Panc1 (cell line): Measurements from ENCODE around the gene PPP1R26. TPM values are rescaled to one million over a fixed set of nuclear protein-coding genes. Genes with fewer than 3 reads are reported as not detected.
A peak's percentile ranks its signal among the peaks of the same experiment; 100 is the strongest.

Experiments used
- ATAC-seq: fragments of 200-7000 bp; cut with Tn5 transposase; 2 replicates; pipeline ENCODE4 v1.9.1; 2020; ENCODE audit warnings: mild to moderate bottlenecking, moderate library complexity
- BruUV-seq: library from RNA; stranded (reverse); fragments of 400-500 nt; replicated peaks from 2 replicates; lab custom pipeline; 2021; lab: Mats Ljungman, UMichigan
- CTCF ChIA-PET: fragments of 300-600 bp; sonication (Branson Sonifier 250); formaldehyde crosslinking; loops from one replicate; lab custom pipeline; 2022; ENCODE audit warnings: antibody characterized with exemption; lab: Charles Lee
- POLR2A ChIA-PET: fragments of 300-600 bp; sonication (Branson Sonifier 250); formaldehyde crosslinking; loops from one replicate; lab custom pipeline; 2022; ENCODE audit warnings: antibody characterized with exemption; lab: Charles Lee
- DNase-seq: peaks from one replicate; pipeline ENCODE4 v3.0.0-alpha.2; 2010; ENCODE audit warnings: low read depth, low spot score
- H3K27ac ChIP-seq: 2 replicates; pipeline ENCODE4 v1.5.1; 2011; ENCODE audit warnings: mild to moderate bottlenecking, low read length, inconsistent platforms
- H3K27me3 ChIP-seq: fragments of 200-500 bp; sonication (Bioruptor generic); 2 replicates; pipeline ENCODE4 v1.6.0; 2014; ENCODE audit warnings: low read length, inconsistent platforms; ENCODE audit not compliant: control insufficient read depth, insufficient read depth
- H3K36me3 ChIP-seq: fragments of 200-500 bp; sonication (Bioruptor generic); 2 replicates; pipeline ENCODE4 v1.5.1; 2014; ENCODE audit warnings: inconsistent platforms, mild to moderate bottlenecking, low read length, moderate library complexity; ENCODE audit not compliant: control insufficient read depth, insufficient read depth
- H3K4me1 ChIP-seq: 2 replicates; pipeline ENCODE4 v1.5.1; 2011; ENCODE audit warnings: inconsistent platforms, mild to moderate bottlenecking, low read length, moderate library complexity; ENCODE audit not compliant: control insufficient read depth, insufficient read depth
- H3K4me3 ChIP-seq, 2 experiments: 2 replicates each; pipeline ENCODE4 v1.5.1; 2011 to 2012; ENCODE audit warnings: low read depth in 2 of 2, low read length in 2 of 2, mild to moderate bottlenecking in 2 of 2, inconsistent platforms in 1 of 2, moderate library complexity in 1 of 2
- H3K9me3 ChIP-seq: fragments of 200-500 bp; sonication (Bioruptor generic); 2 replicates; pipeline ENCODE4 v1.5.1; 2014; ENCODE audit warnings: low read depth, mild to moderate bottlenecking, inconsistent platforms, low read length, moderate library complexity; ENCODE audit not compliant: control insufficient read depth, insufficient read depth
- POLR2AphosphoS5 ChIP-seq: IDR thresholded peaks from 2 replicates; pipeline ENCODE4 v1.6.1; 2012; ENCODE audit warnings: mild to moderate bottlenecking, low read depth, low read length, moderate library complexity
- SIN3A ChIP-seq: IDR thresholded peaks from 2 replicates; pipeline ENCODE4 v1.6.1; 2012; ENCODE audit warnings: low read depth, mild to moderate bottlenecking, low read length, moderate library complexity, borderline replicate concordance; ENCODE audit not compliant: insufficient read depth
- TCF7L2 ChIP-seq: IDR thresholded peaks from 2 replicates; pipeline ENCODE4 v1.6.1; 2011; ENCODE audit warnings: mild to moderate bottlenecking, low read depth, low read length, inconsistent platforms
- in situ Hi-C: cut with HindIII; loops from 2 replicates; pipeline ENCODE4 v1.10.0; 2016; ENCODE audit warnings: low sequenced_read_pairs, low pct_unique_long_range_greater_than_20kb
- intact Hi-C: fragments of 100-400 bp; cut with micrococcal nuclease; formaldehyde crosslinking; loops from one replicate; pipeline ENCODE4 v1.10.0; 2022; ENCODE audit not compliant: unreplicated experiment
- total RNA-seq: library from RNA; stranded (reverse); gene quantifications from one replicate; pipeline ENCODE4 v1.2.1, GENCODE V29; 2021; ENCODE audit not compliant: unreplicated experiment
- TF ChIP-seq, protein P1 (sequence below), 2 experiments: IDR thresholded peaks; 2 replicates each; pipeline ENCODE4 v1.6.1; 2011 to 2012; ENCODE audit warnings: low read depth in 2 of 2, control low read depth in 1 of 2, low read length in 1 of 2, mild to moderate bottlenecking in 1 of 2, moderate library complexity in 1 of 2; ENCODE audit not compliant: insufficient read depth in 1 of 2
- TF ChIP-seq, protein P2 (sequence below): fragments of 450-650 bp; IDR thresholded peaks from 2 replicates; pipeline ENCODE4 v1.5.1; 2017; ENCODE audit warnings: mild to moderate bottlenecking

PPP1R26 gene
- total RNA-seq, 1 experiment from 2014 or later = 17.5 TPM

- Histone ChIP-seq H3K36me3 (peaks cover 4% of the 10 kb centered on the region; the same call in 1 of the 2 replicates), H3K27ac (peak overlapping the region; percentile 59; the same call in 1 of the 2 replicates), H3K9me3 (no peaks in the 10 kb centered on the region), H3K4me3 (peak overlapping the region; percentile 70 to 79), H3K4me1 (peaks cover 4% of the 10 kb centered on the region), H3K27me3 (no peaks in the 10 kb centered on the region)
- ChIA-PET POLR2A (no interaction called here), CTCF (no interaction called here)
- intact Hi-C loops (no loop called here), in situ Hi-C loops (no loop called here)
- TF ChIP-seq, protein P1, sequence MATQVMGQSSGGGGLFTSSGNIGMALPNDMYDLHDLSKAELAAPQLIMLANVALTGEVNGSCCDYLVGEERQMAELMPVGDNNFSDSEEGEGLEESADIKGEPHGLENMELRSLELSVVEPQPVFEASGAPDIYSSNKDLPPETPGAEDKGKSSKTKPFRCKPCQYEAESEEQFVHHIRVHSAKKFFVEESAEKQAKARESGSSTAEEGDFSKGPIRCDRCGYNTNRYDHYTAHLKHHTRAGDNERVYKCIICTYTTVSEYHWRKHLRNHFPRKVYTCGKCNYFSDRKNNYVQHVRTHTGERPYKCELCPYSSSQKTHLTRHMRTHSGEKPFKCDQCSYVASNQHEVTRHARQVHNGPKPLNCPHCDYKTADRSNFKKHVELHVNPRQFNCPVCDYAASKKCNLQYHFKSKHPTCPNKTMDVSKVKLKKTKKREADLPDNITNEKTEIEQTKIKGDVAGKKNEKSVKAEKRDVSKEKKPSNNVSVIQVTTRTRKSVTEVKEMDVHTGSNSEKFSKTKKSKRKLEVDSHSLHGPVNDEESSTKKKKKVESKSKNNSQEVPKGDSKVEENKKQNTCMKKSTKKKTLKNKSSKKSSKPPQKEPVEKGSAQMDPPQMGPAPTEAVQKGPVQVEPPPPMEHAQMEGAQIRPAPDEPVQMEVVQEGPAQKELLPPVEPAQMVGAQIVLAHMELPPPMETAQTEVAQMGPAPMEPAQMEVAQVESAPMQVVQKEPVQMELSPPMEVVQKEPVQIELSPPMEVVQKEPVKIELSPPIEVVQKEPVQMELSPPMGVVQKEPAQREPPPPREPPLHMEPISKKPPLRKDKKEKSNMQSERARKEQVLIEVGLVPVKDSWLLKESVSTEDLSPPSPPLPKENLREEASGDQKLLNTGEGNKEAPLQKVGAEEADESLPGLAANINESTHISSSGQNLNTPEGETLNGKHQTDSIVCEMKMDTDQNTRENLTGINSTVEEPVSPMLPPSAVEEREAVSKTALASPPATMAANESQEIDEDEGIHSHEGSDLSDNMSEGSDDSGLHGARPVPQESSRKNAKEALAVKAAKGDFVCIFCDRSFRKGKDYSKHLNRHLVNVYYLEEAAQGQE (IDR thresholded peaks at IDR 0.05; ENCODE audit: insufficient read depth in 1 of 2, low read depth in 2 of 2, low read length in 1 of 2) = no peak
- TF ChIP-seq SIN3A = peak; percentile 95
- TF ChIP-seq POLR2AphosphoS5 = no peak
- ATAC-seq (peak; percentile 68), DNase-seq (no peak)
- no TSS peak for BruUV-seq
These were observed 19.9 kb downstream of the PPP1R26 start for GRCh38 chr9:135499326-135500070.

DNA sequence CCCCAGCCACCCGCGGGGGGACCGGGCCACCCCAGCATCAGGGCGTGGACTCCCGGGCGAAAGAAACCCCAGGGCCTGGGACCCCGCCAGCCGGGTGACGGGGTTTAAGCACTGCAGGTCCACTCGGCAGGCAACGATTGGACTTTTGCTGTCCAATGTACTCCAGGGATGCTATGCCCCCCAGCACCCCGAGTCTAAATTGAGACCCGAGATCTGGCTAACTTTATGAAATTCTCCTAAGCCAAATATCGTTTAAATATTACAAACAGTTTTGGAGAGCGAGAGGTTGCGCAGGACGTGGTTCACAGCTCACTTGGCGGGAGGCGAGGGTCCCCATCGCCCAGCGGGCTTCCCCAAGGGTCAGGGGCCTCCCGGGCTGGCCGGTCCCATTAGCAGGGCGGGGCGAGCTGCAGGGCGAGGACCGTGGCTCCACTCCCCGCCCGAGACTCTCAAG, 20.5 kb downstream of the PPP1R26 start:
- Histone ChIP-seq H3K27me3 (no peaks in the 10 kb centered on the region), H3K4me1 (peaks cover 4% of the 10 kb centered on the region), H3K9me3 (no peaks in the 10 kb centered on the region), H3K36me3 (peaks cover 4% of the 10 kb centered on the region; the same call in 1 of the 2 replicates), H3K27ac (peak overlapping the region; percentile 59; the same call in 1 of the 2 replicates), H3K4me3 (peak overlapping the region; percentile 70 to 79)
- TF ChIP-seq, protein P2, sequence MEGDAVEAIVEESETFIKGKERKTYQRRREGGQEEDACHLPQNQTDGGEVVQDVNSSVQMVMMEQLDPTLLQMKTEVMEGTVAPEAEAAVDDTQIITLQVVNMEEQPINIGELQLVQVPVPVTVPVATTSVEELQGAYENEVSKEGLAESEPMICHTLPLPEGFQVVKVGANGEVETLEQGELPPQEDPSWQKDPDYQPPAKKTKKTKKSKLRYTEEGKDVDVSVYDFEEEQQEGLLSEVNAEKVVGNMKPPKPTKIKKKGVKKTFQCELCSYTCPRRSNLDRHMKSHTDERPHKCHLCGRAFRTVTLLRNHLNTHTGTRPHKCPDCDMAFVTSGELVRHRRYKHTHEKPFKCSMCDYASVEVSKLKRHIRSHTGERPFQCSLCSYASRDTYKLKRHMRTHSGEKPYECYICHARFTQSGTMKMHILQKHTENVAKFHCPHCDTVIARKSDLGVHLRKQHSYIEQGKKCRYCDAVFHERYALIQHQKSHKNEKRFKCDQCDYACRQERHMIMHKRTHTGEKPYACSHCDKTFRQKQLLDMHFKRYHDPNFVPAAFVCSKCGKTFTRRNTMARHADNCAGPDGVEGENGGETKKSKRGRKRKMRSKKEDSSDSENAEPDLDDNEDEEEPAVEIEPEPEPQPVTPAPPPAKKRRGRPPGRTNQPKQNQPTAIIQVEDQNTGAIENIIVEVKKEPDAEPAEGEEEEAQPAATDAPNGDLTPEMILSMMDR = no peak
- no peak for TF ChIP-seq SIN3A
- TF ChIP-seq, protein P1 (IDR thresholded peaks at IDR 0.05; ENCODE audit: insufficient read depth in 1 of 2, low read depth in 2 of 2, low read length in 1 of 2) = no peak
- TF ChIP-seq POLR2AphosphoS5 = no peak
- no peak for TF ChIP-seq TCF7L2
- BruUV-seq = no TSS peak
- POLR2A ChIA-PET = no interaction called here
- ATAC-seq (peak; percentile 19), DNase-seq (no peak)
- CTCF ChIA-PET = no interaction called here
- in situ Hi-C loops = no loop called here
- intact Hi-C loops = no loop called here
